ENCODE measurements around the gene TCF4.

GRCh38 chr18:55504808-55505207 lies 83.2 kb downstream of the TCF4 start:
- no peak for TF ChIP-seq CTCF (IDR thresholded peaks at IDR 0.05)
- no peak for TF ChIP-seq POLR2A (IDR thresholded peaks at IDR 0.05)
